ENCODE measurements around the gene CORO2A.
"Not testable (repeated sequence)": the region's sequence is repeated elsewhere in the genome, so short reads cannot be mapped to it uniquely, and the experiment has no call there.

CORO2A gene

GRCh38 chr9:98191671-98192502 lies 550 bp downstream of the CORO2A start:
- in situ Hi-C loops (cut with HindIII; ENCODE audit: low sequenced_read_pairs), result no loop called here

- in situ Hi-C loops (cut with HindIII; ENCODE audit: low sequenced_read_pairs), result no loop called here
These were observed 1.2 kb downstream of the CORO2A start for GRCh38 chr9:98191181-98191608.

- in situ Hi-C loops (cut with HindIII; ENCODE audit: low sequenced_read_pairs), result no loop called here
These were observed 1.7 kb downstream of the CORO2A start for GRCh38 chr9:98190757-98191105.

GRCh38 chr9:98189412-98189811 lies 3.0 kb downstream of the CORO2A start:
- in situ Hi-C loops (cut with HindIII; ENCODE audit: low sequenced_read_pairs), result no loop called here

GRCh38 chr9:98187926-98188325 lies 4.5 kb downstream of the CORO2A start:
- in situ Hi-C loops (cut with HindIII; ENCODE audit: low sequenced_read_pairs), result no loop called here

GRCh38 chr9:98186236-98186635 lies 6.2 kb downstream of the CORO2A start:
- in situ Hi-C loops (cut with HindIII; ENCODE audit: low sequenced_read_pairs), result no loop called here

- in situ Hi-C loops (cut with HindIII; ENCODE audit: low sequenced_read_pairs), result no loop called here
These were observed 6.7 kb downstream of the CORO2A start for GRCh38 chr9:98185611-98186171.

GRCh38 chr9:98185021-98185567 lies 7.3 kb downstream of the CORO2A start:
- in situ Hi-C loops (cut with HindIII; ENCODE audit: low sequenced_read_pairs), result no loop called here

- in situ Hi-C loops (cut with HindIII; ENCODE audit: low sequenced_read_pairs), result no loop called here
These were observed 8.1 kb downstream of the CORO2A start for GRCh38 chr9:98184326-98184725.

GRCh38 chr9:98182889-98183599 lies 9.4 kb downstream of the CORO2A start:
- in situ Hi-C loops (cut with HindIII; ENCODE audit: low sequenced_read_pairs), result no loop called here

- in situ Hi-C loops (cut with HindIII; ENCODE audit: low sequenced_read_pairs), result no loop called here
These were observed 10.2 kb downstream of the CORO2A start for GRCh38 chr9:98182069-98182820.

- in situ Hi-C loops (cut with HindIII; ENCODE audit: low sequenced_read_pairs), result no loop called here
These were observed 10.7 kb downstream of the CORO2A start for GRCh38 chr9:98181746-98182068.

GRCh38 chr9:98180996-98181395 lies 11.4 kb downstream of the CORO2A start:
- in situ Hi-C loops (cut with HindIII; ENCODE audit: low sequenced_read_pairs), result no loop called here

GRCh38 chr9:98178874-98179850 lies 13.3 kb downstream of the CORO2A start:
- in situ Hi-C loops (cut with HindIII; ENCODE audit: low sequenced_read_pairs), result no loop called here

GRCh38 chr9:98176391-98177259 lies 15.8 kb downstream of the CORO2A start:
- in situ Hi-C loops (cut with HindIII; ENCODE audit: low sequenced_read_pairs), result no loop called here

- in situ Hi-C loops (cut with HindIII; ENCODE audit: low sequenced_read_pairs), result no loop called here
These were observed 16.7 kb downstream of the CORO2A start for GRCh38 chr9:98175762-98176161.

GRCh38 chr9:98175028-98175569 lies 17.3 kb downstream of the CORO2A start:
- in situ Hi-C loops (cut with HindIII; ENCODE audit: low sequenced_read_pairs), result no loop called here

- in situ Hi-C loops (cut with HindIII; ENCODE audit: low sequenced_read_pairs), result not testable (repeated sequence)
These were observed 17.9 kb downstream of the CORO2A start for GRCh38 chr9:98174502-98174918.

GRCh38 chr9:98173181-98173580 lies 19.3 kb downstream of the CORO2A start:
- in situ Hi-C loops (cut with HindIII; ENCODE audit: low sequenced_read_pairs), result no loop called here

Data from endothelial cell of hepatic sinusoid (primary cell).